Activated CD8-positive, alpha-beta memory T cell treated with anti-CD3 and anti-CD28 coated beads for 4 hours (primary cell): ENCODE data around the gene TMED10.
A peak's percentile ranks its signal among the peaks of the same experiment; 100 is the strongest.

Source experiments
- DNase-seq, 2 donors: peaks; one replicate each; pipeline ENCODE4 v3.0.0-alpha.2; 2020; ENCODE audit warnings: low read depth in 2 of 2

The TMED10 gene

DNA sequence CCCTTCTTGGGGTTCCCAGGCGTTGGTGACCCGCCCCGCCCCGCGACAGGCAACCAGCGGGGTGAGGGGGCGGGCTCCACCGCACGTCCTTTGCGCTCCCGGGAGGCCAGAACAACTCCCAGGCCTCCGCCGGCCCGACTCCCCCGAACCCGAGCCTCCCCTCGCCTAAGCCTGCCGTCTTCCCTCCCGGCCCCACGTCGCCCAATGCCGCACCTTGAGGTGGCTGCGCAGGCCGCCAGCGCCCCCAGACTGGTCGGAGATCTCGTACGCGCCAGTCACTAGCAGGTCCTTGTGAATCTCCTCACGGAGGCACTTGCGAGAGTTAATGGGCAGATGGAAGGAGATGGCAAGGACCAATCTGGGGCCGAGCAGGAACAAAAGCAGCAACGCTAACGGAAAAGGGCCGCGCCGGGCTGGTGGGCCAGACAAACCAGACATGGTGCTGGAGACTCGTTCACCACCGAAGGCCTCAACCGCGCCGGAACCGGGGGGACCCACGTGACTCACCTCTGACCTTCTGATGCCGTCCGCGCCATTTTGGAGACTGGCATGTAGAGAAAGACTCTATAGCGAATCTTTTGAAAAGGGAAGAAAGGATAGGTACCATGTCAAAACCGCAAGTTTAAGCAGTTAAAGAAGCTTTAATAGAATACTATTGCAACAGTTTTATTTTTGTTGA is at the start of gene TMED10:
Gene TMED10 (minus strand): TSS at position 471 of the 679 bp plus-strand sequence. CDS start 33 bp downstream, at position 438.
- peak; percentile 82 for DNase-seq

DNA sequence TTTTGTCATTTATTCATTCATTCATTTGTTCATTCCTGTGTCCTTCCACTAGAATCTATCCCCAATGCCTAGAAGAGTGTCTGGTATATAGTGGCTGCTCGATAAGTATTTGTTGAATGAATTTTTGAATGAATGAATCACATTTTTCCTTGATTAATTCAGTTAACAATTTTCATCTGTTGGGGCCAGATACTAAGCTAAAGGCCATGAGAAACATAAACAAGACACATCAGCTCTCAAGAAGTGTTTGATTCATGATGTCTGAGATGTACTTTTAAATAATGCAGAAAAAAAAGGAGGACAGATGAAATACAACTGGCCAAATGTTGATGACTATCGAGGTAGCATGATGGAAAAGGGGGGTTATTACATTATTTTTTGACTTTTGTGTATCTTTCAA is 48.1 kb upstream of the TMED10 start:
- no peak for DNase-seq

DNA sequence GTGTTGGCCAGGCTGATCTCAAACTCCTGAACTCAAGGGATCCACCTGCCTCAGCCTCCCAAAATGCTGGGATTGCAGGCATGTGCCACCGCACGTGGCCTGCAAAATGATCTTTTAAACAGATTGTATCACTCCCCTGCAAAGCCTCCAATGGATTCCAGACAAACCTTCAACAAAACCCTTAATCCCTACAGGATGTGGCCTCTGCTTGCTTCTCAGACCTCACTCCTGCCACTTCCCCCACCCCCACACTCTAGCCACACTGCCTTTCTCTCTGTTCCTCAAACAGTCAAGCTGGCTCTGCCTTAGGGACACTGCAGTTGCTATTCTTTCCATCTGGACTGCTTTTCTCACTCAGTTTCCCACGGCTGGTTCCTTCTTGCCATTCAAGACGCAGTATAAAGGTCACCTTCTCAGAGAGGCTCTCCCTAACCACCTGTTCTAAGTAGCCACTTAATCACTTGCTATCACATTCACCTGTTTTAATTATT is 47.3 kb upstream of the TMED10 start:
- DNase-seq, result no peak

DNA sequence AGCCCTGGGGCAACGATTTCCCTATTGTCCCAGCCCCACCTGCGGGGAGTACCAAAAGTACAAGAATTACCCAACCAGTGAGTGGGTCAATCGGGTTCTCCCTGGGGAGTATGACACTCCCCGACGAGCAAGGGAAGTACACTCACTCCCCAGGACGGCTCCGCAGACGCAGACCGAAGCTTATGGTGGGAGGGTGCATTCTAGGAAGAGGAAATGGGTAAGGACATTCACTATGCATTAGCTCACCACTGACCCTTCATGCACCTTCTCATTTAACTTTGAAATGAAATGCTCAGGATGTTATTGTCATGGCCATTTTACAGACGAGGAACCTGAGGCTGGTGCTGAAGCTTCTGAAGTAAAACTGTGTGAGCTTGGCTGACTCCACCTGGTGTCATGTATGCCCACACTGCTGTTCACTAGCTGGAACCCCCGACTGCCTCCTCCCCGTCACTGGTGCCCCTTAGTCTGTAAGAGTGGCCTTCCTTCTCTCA is 45.8 kb upstream of the TMED10 start:
- no peak for DNase-seq

DNA sequence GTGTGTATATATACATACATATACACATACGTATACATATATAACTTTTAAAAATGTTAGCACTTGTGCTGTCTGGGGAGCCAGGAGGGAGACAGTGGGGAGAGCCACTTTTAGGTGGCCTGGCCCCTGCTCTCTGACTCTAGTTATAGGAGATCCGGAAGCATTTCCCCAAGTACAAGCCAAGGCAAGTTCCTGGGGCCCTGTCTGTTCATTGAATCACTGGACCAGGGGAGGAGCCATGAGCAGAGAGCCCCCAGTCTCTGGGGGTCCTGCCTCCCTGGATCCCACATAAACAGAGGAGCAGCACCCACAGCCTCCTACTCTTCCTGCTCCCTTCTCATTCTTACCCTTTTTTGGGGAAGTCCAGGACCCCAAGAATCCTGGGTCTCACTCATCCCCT is 45.4 kb upstream of the TMED10 start:
- no peak for DNase-seq

DNA sequence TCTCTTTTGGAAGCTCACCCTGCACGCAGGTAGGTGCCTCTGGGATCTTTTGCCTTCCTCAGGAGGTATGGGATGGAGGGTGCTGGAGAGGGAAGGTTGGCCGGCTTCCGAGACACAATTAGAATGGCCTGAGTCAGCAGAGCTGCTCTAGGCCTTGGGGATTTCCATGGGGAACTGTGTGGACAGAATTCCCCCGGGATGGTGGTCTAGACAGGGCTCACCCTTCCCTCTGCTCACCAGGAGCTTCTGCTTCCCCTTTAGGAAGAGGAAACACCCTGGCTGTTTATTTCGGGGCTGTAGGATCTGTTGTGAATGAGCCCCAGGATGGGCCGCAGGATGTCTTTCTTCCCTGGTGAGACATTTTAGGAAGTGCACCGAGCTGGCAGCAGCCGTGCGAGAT is 43.7 kb upstream of the TMED10 start:
- DNase-seq, result no peak

DNA sequence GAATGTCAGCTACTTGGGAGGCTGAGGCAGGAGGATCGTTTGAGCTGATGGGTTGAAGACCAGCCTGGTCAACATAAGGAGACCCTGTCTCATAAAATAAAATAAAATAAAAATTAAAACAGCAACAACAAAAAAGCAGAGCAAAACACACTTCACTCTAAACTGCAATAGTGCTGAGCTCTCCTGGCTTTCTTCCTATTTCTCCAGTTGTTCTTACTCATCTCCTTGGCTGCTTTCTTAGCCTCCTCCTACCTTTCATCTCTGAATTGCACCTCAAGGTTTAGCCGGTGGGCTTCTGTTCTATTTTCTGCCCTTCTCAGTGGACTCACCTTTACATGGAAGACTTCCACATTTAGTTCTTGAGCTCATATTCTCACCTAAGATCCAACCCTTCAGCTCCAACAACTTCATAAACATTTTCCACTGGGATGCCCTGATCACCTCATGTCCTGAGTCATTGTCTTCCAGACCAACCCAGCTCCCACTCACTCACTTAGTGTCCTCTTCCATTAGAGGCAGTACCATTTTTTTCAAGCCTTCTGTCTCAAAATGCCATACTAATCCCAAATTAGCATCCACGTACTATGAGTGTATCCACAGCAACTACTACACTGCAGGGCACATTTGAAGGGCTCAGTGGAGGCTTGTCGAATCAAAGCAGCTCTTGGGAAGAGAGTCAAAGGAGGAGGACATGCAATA is 41.2 kb upstream of the TMED10 start:
- no peak for DNase-seq

DNA sequence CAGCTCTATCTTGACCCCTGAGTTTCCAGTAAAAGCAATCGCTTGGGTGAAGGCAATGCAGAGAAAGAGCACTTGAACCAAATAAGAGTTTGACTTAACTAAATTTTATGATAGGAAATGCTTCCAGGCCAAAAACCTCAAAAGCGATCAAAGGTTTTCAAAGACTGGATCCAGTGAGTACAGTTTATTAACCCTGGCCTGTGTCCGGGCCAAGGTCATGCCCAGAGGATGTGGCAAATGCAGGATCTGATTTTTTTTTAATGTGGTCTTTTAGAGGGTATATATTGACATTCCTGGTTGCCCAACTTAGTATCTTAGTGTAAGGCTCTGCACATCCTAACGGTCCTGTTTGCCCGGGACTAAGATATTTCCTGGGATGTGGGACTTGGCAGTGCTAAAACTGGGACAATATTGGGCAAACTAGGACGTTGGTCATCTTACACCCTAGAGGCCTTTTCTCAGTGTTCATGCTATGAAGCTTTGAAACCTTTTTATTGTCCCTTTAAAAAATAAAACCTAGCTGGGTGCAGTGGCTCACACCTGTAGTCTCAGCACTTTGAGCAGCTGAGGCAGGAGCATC is 40.1 kb upstream of the TMED10 start:
- no peak for DNase-seq

DNA sequence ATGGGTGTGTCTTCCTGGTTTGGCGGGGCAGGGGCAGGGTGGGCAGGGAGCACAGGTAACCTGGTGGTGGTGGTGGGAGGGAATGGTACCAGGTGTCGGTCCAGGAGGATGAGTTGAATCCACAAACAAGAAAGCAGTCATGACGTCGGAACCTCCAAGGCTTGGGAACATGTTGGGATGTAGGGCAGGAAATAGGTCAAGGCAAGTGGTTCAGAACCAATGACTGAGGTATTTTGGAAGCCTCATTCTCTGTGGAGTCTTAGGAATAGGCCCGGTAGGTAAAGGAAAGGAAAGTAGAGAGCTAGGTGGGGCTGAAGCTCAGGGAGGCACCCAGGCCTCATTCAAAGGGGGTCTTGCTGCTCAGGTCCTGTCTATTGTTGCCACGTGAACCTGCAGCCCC is 39.1 kb upstream of the TMED10 start:
- DNase-seq, result no peak

DNA sequence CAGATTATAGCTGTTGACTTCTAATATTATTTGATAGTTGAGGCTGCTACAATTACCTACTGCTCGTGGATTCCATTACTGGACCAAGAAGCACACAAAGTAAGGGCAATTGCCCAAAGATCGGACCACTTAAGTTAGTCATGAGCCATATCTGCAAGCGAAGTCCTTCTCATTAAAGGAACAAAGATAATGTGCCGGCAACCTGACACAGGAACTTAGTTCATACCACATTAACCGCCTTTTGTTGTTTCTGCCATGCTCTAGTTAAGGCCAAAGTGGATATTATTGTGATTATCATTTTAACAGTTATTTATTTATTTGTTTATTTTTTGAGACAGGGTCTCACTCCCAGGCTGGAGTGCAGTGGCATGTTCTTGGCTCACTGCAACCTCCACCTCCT is 38.1 kb upstream of the TMED10 start:
- no peak for DNase-seq

DNA sequence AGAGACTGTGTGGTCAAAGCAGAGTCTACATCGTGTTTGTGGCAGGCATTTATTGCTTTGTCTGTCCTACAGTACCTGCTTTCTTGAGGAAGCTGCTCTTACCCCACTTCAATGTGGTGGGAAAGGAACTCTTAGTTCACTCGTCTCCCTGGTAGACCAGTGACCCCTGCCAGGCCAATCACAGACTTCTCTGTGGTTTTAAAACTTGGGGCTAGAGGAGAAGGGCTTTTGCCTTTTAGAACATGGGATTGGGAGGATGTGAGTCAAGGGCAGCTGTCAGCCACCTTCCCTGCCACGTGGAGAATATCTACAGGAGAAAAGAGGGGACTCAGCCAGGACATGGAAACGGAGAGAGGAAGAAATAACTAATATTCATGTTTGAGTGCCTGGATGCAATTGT is 36.8 kb upstream of the TMED10 start:
- no peak for DNase-seq

DNA sequence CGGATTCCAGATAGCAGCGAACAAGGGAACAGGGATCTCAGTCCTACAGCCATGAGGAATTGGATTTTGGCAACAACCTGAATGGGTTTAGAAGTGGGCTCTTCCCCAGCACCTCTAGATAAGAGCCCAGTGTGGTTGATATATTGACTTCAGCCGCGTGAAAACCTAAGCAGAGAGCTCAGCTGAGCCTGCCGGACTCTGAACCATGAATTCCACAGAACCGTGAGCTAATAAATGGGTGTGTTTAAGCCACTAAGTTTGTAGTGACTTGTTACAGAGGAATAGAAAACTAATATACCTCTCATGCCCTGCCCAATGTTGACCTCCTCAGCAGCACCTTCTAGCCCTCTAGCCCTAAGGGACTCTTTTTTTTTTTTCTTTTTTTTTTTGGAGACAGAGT is 32.4 kb upstream of the TMED10 start:
- DNase-seq, result no peak

DNA sequence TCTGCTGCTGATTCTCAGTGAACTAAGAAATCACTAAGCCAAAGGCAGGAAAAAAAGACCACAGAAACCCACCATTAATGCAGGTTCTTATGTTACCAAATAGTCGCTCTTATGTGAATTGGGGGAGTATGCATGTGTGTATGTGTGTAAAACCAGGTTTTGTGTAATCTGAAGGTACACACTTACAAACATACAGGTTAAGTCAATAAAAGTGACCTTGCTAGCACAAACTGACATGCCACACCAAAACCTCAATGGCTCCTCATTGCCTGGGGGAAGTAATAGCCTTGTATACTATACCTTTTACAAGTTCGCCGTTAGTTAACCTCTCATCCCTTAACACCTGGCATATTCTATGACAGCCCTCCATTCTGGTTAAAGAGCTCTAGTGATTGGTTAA is 29.8 kb upstream of the TMED10 start:
- no peak for DNase-seq

DNA sequence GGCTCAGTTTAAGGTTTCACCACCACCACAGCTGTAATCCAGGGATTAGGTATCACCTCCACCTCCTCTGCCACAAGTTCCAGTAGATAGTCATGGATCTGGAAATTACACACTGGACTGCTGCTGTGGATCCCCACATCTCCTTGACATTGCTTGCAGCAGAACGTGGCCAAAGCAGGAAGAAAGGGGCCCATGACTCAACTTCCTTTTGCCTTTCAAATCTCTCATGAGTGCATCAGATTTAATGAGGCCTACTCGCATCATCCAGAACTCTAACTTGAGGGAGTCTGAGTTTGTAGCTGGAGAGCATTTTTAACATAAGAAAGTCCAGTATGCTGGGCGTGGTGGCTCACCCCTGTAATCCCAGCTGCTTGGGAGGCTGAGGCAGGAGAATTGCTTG is 29.2 kb upstream of the TMED10 start:
- DNase-seq, result no peak

DNA sequence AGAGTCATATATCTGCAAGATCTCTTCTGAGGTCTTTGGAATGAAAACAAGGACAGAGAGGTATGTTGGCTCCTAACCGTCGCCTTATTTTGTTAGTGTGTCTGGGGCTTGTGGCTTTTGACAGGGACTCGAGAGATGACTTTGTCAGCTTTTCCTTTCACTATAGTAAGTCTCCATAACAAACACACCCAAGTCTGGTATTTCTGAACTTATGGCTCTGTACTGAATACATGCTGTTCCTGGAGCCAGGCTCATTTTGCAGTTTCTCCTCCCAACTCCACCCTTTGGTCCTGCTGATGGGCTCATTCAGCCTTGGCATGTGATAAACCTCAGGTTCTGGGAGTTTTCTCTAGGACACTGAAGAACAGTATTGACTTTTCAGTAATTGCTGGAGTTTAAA is 27.7 kb upstream of the TMED10 start:
- no peak for DNase-seq

DNA sequence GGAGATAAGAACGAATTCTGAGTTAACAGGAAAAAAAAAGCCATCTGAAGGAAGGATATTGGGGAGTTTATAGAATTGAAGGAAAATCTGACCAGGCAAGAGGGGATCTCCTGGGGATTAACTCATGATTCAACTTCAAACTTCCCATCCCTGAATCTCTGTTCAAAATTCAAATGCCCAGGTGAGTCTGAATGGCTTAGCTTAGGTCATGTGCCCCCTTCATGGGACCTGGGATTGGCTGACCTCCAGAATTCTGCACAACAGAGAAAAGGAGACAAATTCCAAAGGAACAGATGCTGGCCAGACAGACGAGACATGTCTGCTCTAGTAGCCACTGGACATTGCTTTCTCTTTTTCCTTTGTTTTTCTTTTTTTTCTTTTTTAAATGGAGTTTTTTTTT is 26.2 kb upstream of the TMED10 start:
- no peak for DNase-seq

DNA sequence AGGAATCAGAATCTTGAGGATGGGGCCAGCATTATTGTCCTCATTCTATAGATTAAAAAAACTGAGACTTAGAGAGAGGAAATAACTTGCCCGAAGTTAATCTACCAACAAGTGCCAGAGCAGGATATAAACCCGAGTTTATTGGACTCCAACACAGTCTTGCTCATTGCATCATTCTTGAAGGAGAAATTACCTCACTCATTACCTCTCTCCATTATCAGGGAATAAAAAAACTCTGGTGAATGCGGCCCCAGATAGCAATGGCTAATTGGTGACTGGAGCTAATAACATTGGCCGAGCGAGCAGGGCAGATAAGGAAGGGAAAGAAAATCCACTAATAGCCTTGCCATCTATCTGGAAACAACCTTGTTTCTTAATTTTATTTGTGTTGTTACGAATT is 24.7 kb upstream of the TMED10 start:
- no peak for DNase-seq

DNA sequence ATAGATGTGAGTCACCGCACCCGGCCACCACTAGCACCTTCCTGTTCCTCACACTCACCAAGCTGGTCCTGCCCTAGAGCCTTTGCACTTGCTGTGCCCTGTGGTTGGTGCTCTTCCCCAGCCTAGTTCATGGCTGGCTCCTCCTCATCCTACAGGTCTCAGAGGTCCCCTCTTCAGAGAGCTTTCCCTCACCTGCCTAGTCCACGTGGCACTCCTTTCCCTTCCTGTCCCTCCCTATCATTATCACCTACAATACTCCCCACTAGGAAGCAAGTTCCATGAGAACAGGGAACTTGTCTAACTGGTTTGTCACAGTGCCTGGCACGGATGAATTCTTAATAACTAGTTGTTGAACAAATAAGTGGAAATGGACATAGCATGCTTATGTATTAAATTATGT is 24.0 kb upstream of the TMED10 start:
- DNase-seq, result no peak

DNA sequence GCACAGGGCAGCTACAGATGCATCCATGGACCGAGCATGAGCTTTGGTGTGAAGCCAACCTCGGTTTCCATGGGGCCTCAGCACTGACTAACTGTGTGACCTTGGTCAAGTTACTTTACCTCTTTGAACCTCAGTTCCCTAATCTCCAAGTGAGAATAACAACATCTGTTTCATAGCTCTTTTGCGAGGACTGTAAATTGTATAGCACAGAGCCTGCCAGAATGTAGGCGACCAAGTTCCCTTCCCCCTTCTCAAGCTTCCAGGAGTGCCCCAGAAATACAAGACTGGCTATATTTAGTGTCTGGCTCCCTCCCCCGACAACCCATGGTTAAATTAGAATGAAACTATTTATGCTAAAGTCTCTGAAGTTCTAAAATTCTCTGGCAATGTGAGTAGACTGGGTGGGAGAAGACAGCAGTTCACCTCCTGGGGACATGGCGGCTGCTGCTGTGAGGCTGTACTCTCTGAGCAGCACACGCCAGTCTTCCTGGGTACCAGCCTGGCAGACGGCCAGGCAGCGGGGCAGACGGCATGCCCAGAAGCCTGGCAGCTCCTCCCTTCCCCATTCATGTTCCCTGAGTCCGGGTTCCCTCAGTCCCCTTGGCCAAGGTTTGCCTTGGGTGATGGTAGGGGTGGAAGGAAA is 22.0 kb upstream of the TMED10 start:
- DNase-seq, result no peak

DNA sequence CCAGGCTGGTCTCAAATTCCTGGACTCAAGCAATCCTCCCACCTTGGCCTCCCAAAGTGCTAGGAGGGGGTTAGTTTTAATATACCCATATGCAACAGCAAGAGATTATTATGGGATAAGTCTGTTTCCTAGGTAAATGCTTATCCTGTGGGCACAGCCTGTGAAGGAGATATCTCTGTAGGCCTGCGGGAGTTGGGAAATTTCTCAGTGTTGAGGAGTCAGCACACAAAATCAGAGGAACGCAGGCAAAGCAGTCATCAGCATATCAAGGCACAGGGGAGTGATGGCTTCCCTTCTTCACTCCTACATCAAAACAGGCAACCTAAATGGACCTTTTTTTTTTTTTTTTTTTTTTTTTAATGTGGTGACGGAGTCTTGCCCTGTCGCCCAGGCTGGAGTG is 20.9 kb upstream of the TMED10 start:
- DNase-seq, result no peak

DNA sequence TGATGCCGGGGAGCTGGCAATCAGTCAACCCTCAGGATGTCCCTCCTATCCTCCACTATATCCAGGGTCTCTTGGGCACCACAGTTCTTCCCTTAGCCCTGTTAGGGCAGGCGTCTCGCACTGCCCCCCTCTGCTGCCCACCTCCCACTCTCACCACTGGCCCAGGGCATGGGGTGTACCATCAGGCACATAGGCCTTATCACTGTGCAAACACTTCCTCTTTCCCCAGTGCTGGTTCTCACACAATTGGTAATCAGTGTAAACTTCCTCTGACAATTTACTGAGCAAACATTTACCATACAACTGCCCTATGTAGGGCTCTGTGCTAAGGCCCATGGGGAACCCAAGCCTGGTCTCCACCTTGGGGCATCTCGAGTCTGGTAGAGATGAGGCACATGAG is 20.1 kb upstream of the TMED10 start:
- no peak for DNase-seq

DNA sequence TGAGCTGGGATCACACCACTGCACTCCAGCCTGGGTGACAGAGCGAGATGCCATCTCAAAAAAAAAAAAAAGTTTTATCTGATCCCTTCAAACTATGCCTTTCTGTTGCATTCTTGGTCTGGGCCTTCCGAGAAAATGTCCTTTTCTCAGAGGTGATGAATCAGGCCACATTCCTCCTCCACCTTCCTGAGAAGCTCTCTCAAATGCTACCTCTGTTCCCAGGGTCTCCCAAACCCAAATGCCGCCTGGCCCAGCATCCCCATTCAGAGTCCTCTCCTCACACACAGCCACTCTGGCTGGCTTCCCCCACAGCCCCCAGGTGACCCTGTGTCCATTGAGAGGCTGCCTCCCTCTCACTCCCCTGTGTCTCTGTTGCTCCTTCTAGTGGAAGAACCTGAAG is 19.7 kb upstream of the TMED10 start:
- DNase-seq, result no peak

DNA sequence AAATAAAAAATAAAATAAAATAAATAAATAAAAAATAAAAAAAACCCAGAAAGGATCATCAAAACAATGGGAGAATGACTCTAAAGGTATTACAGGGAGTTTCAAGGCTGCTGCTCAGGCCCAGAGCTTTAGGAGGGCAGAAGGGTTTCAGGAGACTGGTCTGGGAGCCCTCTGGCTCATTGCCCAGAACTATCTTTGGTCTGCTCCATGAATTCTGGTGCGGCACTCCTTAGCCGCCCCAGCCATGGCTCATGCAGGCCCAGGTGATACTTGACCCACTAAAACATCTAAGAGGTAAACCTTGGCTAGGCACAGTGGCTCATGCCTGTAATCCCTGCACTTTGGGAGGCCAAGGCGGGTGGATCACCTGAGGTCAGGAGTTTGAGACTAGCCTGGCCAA is 14.7 kb upstream of the TMED10 start:
- no peak for DNase-seq
